Heart left ventricle (tissue), 16 donors: ENCODE data around the gene BACH2. TPM values are rescaled to one million over a fixed set of nuclear protein-coding genes. Genes with fewer than 3 reads are reported as not detected.
"Not testable (repeated sequence)": the region's sequence is repeated elsewhere in the genome, so short reads cannot be mapped to it uniquely, and the experiment has no call there.

Source experiments
- ATAC-seq, 4 donors: fragments of 200-7000 bp; cut with Tn5 transposase; one replicate each; pipeline ENCODE4 v1.9.1; 2020 to 2022; ENCODE audit warnings: moderate library complexity in 4 of 4, mild to moderate bottlenecking in 3 of 4, moderate number of reproducible peaks in 1 of 4
- DNase-seq, 5 donors: peaks; one replicate each; pipeline ENCODE4 v3.0.0-alpha.2; 2020
- H3K27ac ChIP-seq, 12 donors: fragments of 200-600 bp; sonication (generic) in 4 of 12; one replicate each; pipeline versions ENCODE4 v1.5.0 to v1.8.0; 2016 to 2022; ENCODE audit warnings: mild to moderate bottlenecking in 2 of 12
- H3K27me3 ChIP-seq, 9 donors: fragments of 200-600 bp; sonication (generic) in 2 of 9; one replicate each; pipeline versions ENCODE4 v1.5.1 to v1.8.0; 2016 to 2022; ENCODE audit warnings: mild to moderate bottlenecking in 3 of 9
- H3K36me3 ChIP-seq, 9 donors: fragments of 200-600 bp; sonication (generic) in 2 of 9; one replicate each; pipeline versions ENCODE4 v1.5.0 to v1.8.0; 2018 to 2022; ENCODE audit warnings: mild to moderate bottlenecking in 2 of 9
- H3K4me1 ChIP-seq, 12 donors: fragments of 200-600 bp; sonication (generic) in 4 of 12; one replicate each; pipeline versions ENCODE4 v1.5.0 to v1.8.0; 2016 to 2022; ENCODE audit warnings: mild to moderate bottlenecking in 3 of 12
- H3K4me3 ChIP-seq, 12 donors: fragments of 200-600 bp; sonication (generic) in 4 of 12; one replicate each; pipeline versions ENCODE4 v1.5.0 to v1.8.0; 2017 to 2022; ENCODE audit warnings: mild to moderate bottlenecking in 9 of 12, moderate library complexity in 4 of 12
- H3K9me3 ChIP-seq, 12 donors: fragments of 200-600 bp; sonication (generic) in 4 of 12; one replicate each; pipeline versions ENCODE4 v1.5.0 to v1.8.0; 2016 to 2022; ENCODE audit warnings: mild to moderate bottlenecking in 1 of 12
- CTCF ChIP-seq, 12 donors: fragments of 200-600 bp; sonication (generic) in 4 of 12; IDR thresholded peaks; one replicate each; pipeline versions ENCODE4 v1.5.0 to v1.8.0; 2018 to 2022; ENCODE audit warnings: antibody characterized with exemption in 12 of 12, mild to moderate bottlenecking in 5 of 12
- POLR2A ChIP-seq, 2 donors: fragments of 450-650 bp; IDR thresholded peaks; one replicate each; pipeline ENCODE4 v1.6.1; 2017; ENCODE audit warnings: antibody characterized with exemption in 2 of 2, mild to moderate bottlenecking in 2 of 2, moderate library complexity in 2 of 2
- WGBS, 4 donors: extraction: QIAGEN DNeasy Blood & Tissue Kit in 2 of 4; methylation state at CpG; one replicate each; pipeline versions ENCODE4 v1.1.5 to v1.1.7; 2013 to 2018; 5-methylcytosine and 5-hydroxymethylcytosine counted together
- intact Hi-C, 10 donors: fragments of 100-400 bp; cut with DNase I; formaldehyde crosslinking; loops; one replicate each; pipeline versions ENCODE4 v1.11.1 to v1.14.2; 2022
- polyA plus RNA-seq, 2 donors: library from polyadenylated mRNA; stranded (reverse); fragments of 200-250 nt; gene quantifications; one replicate each; pipeline ENCODE4 v1.2.3, GENCODE V29; 2013
- total RNA-seq, 9 donors: library from RNA; depleted of rRNA in 2 of 9; stranded (reverse); fragments of >200 nt in 2 of 9; fragmentation: NEBNext Ultra II Directional in 3 of 9; extraction: Animal tissue kit (Norgen Biotek cat#: 25700) in 3 of 9; gene quantifications; one replicate each; pipeline versions ENCODE4 v1.1.0 to v1.2.4, GENCODE V29; 2016 to 2023
- donor health status: ischemic (EF 13 %, LVEDD 7.1; RV severe dilation, severe dysfunction).
- donor health status: healthy with polysubstance abuse.
- donor health status: DM: no; HTN: yes; CAD: no.
- donor health status: DM: no; HTN: no; CAD: no.
- donor health status: ischemic (EF 25% LVEDD 6.9; RV normal size, moderate dysfunction).
- donor health status: ischemic (EF 25% LVEDD 5.7; RV mildly dilated, moderate dysfunction).
- donor health status: healthy.
- donor health status: DM: yes; HTN: yes; CAD: no.
- donor health status: ischemic (EF 35%, LVEDD 5.7; RV mildly dilated, moderate dysfunction).
- donor health status: nonischemic (EF 11% LVEDD 7.7; RV severe dilation, severe dysfunction).
- donor health status: DM: yes; HTN: yes; CAD: no.
- donor health status: PGD.
- donor health status: ischemic (EF 29% LVEDD 5.4; RV normal size, mild dysfunction).
- donor health status: nonischemic (EF 23%, LVEDD 6.1; RV moderate dilation, normal function).

Gene BACH2
- total and polyA plus RNA-seq, 11 donors, result 0.23 to 8.4 (median 1.5) TPM

GRCh38 chr6:90038961-90039653 lies 257.5 kb downstream of the BACH2 start:
- 96 to 98% (median 97%) methylated on average over 18 of the region's 18 CpGs for WGBS, 4 donors
- no peak for DNase-seq
- Histone ChIP-seq H3K4me3 (no peak overlapping the region), H3K9me3 (no peaks in the 10 kb centered on the region), H3K27me3 (no peaks in the 10 kb centered on the region), H3K36me3 (no peaks in the 10 kb centered on the region), H3K4me1 (peaks cover 0 to 6% (median 0%) of the 10 kb centered on the region in 12 donors), H3K27ac (no peak overlapping the region)
- TF ChIP-seq POLR2A (IDR thresholded peaks at IDR 0.05), result no peak
- intact Hi-C loops, result no loop called here
- ATAC-seq, result no peak

GRCh38 chr6:90036963-90037362 lies 259.7 kb downstream of the BACH2 start:
- no peaks in the 10 kb centered on the region for H3K27me3 ChIP-seq
- WGBS, 4 donors, result 90 to 91% (median 90%) methylated on average over 3 of the region's 3 CpGs
- no peak for TF ChIP-seq CTCF (IDR thresholded peaks at IDR 0.05)
- no peak for TF ChIP-seq POLR2A (IDR thresholded peaks at IDR 0.05)
- H3K9me3 ChIP-seq, result no peaks in the 10 kb centered on the region
- intact Hi-C loops, result no loop called here
- peaks cover 0 to 6% (median 0%) of the 10 kb centered on the region in 12 donors for H3K4me1 ChIP-seq
- H3K36me3 ChIP-seq, result no peaks in the 10 kb centered on the region
- ATAC-seq (no peak), DNase-seq (no peak)
- no peak overlapping the region for H3K27ac ChIP-seq
- no peak overlapping the region for H3K4me3 ChIP-seq

GRCh38 chr6:90035047-90035723 lies 261.5 kb downstream of the BACH2 start:
- intact Hi-C loops, result no loop called here
- Histone ChIP-seq H3K9me3 (no peaks in the 10 kb centered on the region), H3K4me1 (peaks cover 0 to 6% (median 0%) of the 10 kb centered on the region in 12 donors), H3K36me3 (no peaks in the 10 kb centered on the region), H3K4me3 (no peak overlapping the region), H3K27ac (no peak overlapping the region), H3K27me3 (no peaks in the 10 kb centered on the region)
- no peak for DNase-seq
- TF ChIP-seq POLR2A (IDR thresholded peaks at IDR 0.05), result no peak
- no peak for TF ChIP-seq CTCF (IDR thresholded peaks at IDR 0.05)
- ATAC-seq, result no peak
- WGBS, 4 donors, result 79 to 91% (median 85%) methylated on average over 3 of the region's 3 CpGs

GRCh38 chr6:90033746-90034271 lies 262.8 kb downstream of the BACH2 start:
- intact Hi-C loops, result no loop called here
- 63 to 96% (median 78%) methylated on average over 3 of the region's 3 CpGs for WGBS, 4 donors

GRCh38 chr6:90032489-90033212 lies 264.0 kb downstream of the BACH2 start:
- 65 to 92% (median 89%) methylated on average over 5 of the region's 5 CpGs for WGBS, 4 donors
- intact Hi-C loops, DNase-seq: not testable (repeated sequence)

More at GRCh38 chr6:90033746-90034271, 262.8 kb downstream of the BACH2 start:
- no peaks in the 10 kb centered on the region for H3K36me3 ChIP-seq
- no peaks in the 10 kb centered on the region for H3K9me3 ChIP-seq
- no peak for DNase-seq
- ATAC-seq, result no peak
- TF ChIP-seq CTCF (IDR thresholded peaks at IDR 0.05) (no peak), POLR2A (IDR thresholded peaks at IDR 0.05) (no peak)
- no peak overlapping the region for H3K27ac ChIP-seq
- peaks cover 0 to 6% (median 0%) of the 10 kb centered on the region in 12 donors for H3K4me1 ChIP-seq
- no peak overlapping the region for H3K4me3 ChIP-seq
- H3K27me3 ChIP-seq, result no peaks in the 10 kb centered on the region

More at GRCh38 chr6:90032489-90033212, 264.0 kb downstream of the BACH2 start:
- H3K9me3 ChIP-seq, H3K36me3 ChIP-seq, H3K27ac ChIP-seq, H3K27me3 ChIP-seq, ATAC-seq, H3K4me1 ChIP-seq, H3K4me3 ChIP-seq: not testable (repeated sequence)
